Vagina (tissue), 2 donors: ENCODE results near the gene TENM4.

ENCODE experiments used
- POLR2A ChIP-seq, 2 donors: fragments of 450-650 bp; IDR thresholded peaks; one replicate each; pipeline ENCODE4 v1.6.1; 2017; ENCODE audit warnings: antibody characterized with exemption in 2 of 2, mild to moderate bottlenecking in 2 of 2, moderate library complexity in 2 of 2
- TF ChIP-seq, protein P1 (sequence below), 3 experiments: fragments of 450-650 bp in 2 of 3; fragments of 200-600 bp in 1 of 3; sonication (generic) in 1 of 3; IDR thresholded peaks; one replicate each; pipeline ENCODE4 v1.5.1; 2017 to 2019; ENCODE audit warnings: antibody characterized with exemption in 3 of 3, mild to moderate bottlenecking in 2 of 3, moderate library complexity in 2 of 3

DNA sequence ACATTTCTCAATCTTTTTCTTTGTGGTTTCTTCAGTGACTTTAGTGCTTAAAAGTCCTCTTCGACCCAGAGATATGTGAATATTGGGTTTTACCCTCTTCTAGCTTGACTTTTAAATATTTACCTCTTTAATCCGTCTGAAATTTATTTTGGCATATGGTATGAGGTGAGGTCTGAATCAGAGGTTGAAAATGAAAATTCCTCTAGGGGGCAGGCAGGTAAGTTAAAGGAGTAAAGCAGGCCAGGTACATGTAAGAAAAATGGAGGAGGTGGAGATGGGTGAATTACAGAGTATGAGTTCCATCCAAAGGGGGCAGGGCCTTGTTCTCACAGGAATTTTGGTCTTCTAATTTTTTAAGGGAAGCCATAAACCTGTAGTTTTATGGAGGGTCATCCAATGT is 602.4 kb downstream of the TENM4 start:
- TF ChIP-seq, protein P1, sequence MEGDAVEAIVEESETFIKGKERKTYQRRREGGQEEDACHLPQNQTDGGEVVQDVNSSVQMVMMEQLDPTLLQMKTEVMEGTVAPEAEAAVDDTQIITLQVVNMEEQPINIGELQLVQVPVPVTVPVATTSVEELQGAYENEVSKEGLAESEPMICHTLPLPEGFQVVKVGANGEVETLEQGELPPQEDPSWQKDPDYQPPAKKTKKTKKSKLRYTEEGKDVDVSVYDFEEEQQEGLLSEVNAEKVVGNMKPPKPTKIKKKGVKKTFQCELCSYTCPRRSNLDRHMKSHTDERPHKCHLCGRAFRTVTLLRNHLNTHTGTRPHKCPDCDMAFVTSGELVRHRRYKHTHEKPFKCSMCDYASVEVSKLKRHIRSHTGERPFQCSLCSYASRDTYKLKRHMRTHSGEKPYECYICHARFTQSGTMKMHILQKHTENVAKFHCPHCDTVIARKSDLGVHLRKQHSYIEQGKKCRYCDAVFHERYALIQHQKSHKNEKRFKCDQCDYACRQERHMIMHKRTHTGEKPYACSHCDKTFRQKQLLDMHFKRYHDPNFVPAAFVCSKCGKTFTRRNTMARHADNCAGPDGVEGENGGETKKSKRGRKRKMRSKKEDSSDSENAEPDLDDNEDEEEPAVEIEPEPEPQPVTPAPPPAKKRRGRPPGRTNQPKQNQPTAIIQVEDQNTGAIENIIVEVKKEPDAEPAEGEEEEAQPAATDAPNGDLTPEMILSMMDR (IDR thresholded peaks at IDR 0.05) = no peak
- no peak for TF ChIP-seq POLR2A (IDR thresholded peaks at IDR 0.05)
